GM21515 (cell line): ENCODE data around the gene CITED1.

ENCODE experiments used
- ATAC-seq: cut with Tn5 transposase; IDR thresholded peaks from one replicate; pipeline ENCODE4 v1.9.1; 2021; ENCODE audit not compliant: unreplicated experiment

CITED1 gene

GRCh38 chrX:72308566-72309296 is 3.0 kb upstream of the CITED1 start:
- ATAC-seq, result no peak

- no peak for ATAC-seq
Measured at GRCh38 chrX:72308209-72308565, 2.5 kb upstream of the CITED1 start.

GRCh38 chrX:72307646-72308051 is 1.9 kb upstream of the CITED1 start:
- ATAC-seq, result no peak

GRCh38 chrX:72306851-72307645 is 1.3 kb upstream of the CITED1 start:
- peak; percentile 75 for ATAC-seq

GRCh38 chrX:72306085-72306801 is 529 bp upstream of the CITED1 start:
- peak; percentile 28 for ATAC-seq

- no peak for ATAC-seq
Measured at GRCh38 chrX:72304877-72305276, 837 bp downstream of the CITED1 start.

GRCh38 chrX:72301781-72302180 is 3.9 kb downstream of the CITED1 start:
- ATAC-seq, result no peak

GRCh38 chrX:72299891-72300630 is 5.7 kb downstream of the CITED1 start:
- ATAC-seq, result no peak

- ATAC-seq, result peak; percentile 48
Measured at GRCh38 chrX:72297953-72298730, 7.6 kb downstream of the CITED1 start.

- no peak for ATAC-seq
Measured at GRCh38 chrX:72296991-72297390, 8.7 kb downstream of the CITED1 start.

GRCh38 chrX:72295745-72296144 is 10.0 kb downstream of the CITED1 start:
- ATAC-seq, result no peak

- ATAC-seq, result no peak
Measured at GRCh38 chrX:72294497-72294896, 11.2 kb downstream of the CITED1 start.

- ATAC-seq, result no peak
Measured at GRCh38 chrX:72282302-72282701, 23.4 kb downstream of the CITED1 start.

GRCh38 chrX:72280321-72280845 is 25.3 kb downstream of the CITED1 start:
- ATAC-seq, result no peak

- no peak for ATAC-seq
Measured at GRCh38 chrX:72276478-72276953, 29.2 kb downstream of the CITED1 start.

- ATAC-seq, result no peak
Measured at GRCh38 chrX:72274526-72274925, 31.2 kb downstream of the CITED1 start.

- ATAC-seq, result no peak
Measured at GRCh38 chrX:72273718-72274117, 32.0 kb downstream of the CITED1 start.

- no peak for ATAC-seq
Measured at GRCh38 chrX:72272868-72273267, 32.8 kb downstream of the CITED1 start.

- no peak for ATAC-seq
Measured at GRCh38 chrX:72271812-72272211, 33.9 kb downstream of the CITED1 start.
